Measurements from ENCODE around the gene SIK1. TPM values are rescaled to one million over a fixed set of nuclear protein-coding genes. Genes with fewer than 3 reads are reported as not detected.
"Not testable (repeated sequence)": the region's sequence is repeated elsewhere in the genome, so short reads cannot be mapped to it uniquely, and the experiment has no call there.

SIK1 gene
- total RNA-seq, 3 donors from 2014 or later (not counting 1 experiment from before 2014, with no cell fraction given): 201 to 382 (median 203) TPM

DNA sequence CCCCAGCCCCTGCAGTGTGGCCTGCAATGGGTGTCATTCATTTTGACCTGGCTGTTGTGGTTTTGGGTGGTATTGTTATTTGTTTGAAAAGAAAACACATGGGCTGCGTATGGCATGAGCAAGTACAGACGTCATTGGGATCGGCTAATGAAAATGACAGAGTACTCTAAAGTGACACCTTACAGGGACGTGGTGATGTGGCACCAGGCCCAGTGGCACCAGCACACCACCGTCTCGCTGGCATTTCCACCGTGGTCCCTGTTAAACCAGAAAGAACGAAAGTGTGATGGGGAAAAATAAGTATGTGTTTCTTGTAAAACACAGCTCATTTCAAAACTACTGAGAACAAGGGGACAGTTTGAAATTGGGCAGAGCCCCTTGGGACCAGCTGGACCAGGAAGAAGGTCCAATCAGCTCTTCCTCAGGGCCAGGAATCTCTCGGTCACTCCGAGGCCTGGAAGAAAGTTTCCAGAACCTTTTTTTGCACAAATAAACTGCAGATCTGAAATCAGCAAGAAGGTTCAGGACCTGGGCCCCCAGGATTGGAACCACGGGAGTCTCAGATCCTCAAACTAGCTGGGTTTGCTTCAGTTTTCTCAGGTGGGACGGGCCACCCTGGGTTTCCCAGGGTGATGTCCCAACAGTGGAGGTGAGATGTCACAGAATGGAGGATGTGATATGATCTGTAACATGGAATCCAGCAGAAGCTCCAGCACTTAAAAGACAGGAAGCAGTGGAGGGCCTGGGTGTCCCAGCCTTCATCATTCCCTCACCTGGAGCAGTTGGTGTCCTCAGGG is 6.6 kb upstream of the SIK1 start:
- H3K4me3 Mint-ChIP-seq; H3K36me3 ChIP-seq (ENCODE audit: control insufficient read depth, insufficient read depth, low read length); H3K4me3 ChIP-seq (ENCODE audit: low read length); DNase-seq; H3K36me3 Mint-ChIP-seq; H3K4me1 Mint-ChIP-seq; H3K27ac Mint-ChIP-seq; H3K27ac ChIP-seq (ENCODE audit: low read length); H3K27me3 Mint-ChIP-seq (ENCODE audit: low read depth in 2 of 2); H3K9me3 ChIP-seq (ENCODE audit: control insufficient read depth, insufficient read depth, low read length); H3K27me3 ChIP-seq (ENCODE audit: control insufficient read depth, insufficient read depth, low read length); H3K9me3 Mint-ChIP-seq; intact Hi-C loops (cut with micrococcal nuclease); H3K4me1 ChIP-seq (ENCODE audit: control insufficient read depth, insufficient read depth, low read length): not testable (repeated sequence)
- WGBS (ENCODE audit: insufficient coverage): no CpG with 5 or more reads among the region's 12 CpGs
- peak in 2 of 3 donors; percentile 21 to 31 for ATAC-seq

DNA sequence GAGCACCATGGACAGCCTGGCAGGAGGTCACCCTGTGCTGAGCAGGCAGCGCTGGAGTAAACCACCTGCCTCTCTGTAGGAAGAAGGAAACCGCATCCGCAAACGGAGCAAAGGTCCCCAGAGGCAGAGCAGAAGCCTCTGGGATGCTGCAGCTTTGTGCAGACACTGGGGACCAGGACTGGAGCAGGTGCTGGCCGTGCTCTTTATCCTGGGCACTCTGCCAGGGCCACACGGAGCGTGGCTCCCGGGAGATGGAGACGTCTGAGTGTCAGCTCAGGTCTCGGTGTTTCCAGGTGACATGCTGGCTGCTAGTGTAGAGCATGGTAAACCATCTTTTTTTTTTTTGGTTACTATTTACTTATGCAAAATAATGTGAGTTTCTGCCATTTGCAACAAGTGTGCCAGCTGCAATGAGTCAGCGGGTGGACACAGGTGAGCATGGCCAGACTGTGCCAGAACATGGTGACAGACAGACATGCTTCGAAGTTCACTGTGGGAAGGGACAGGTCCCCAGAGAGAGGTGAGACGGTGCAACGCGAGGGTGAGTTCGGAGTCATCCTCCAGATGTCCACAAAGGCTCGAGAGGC is 4.0 kb upstream of the SIK1 start:
- H3K4me1 ChIP-seq (ENCODE audit: control insufficient read depth, insufficient read depth, low read length); H3K9me3 Mint-ChIP-seq; H3K36me3 Mint-ChIP-seq; H3K4me1 Mint-ChIP-seq; DNase-seq; H3K9me3 ChIP-seq (ENCODE audit: control insufficient read depth, insufficient read depth, low read length); H3K4me3 ChIP-seq (ENCODE audit: low read length); H3K27ac Mint-ChIP-seq; H3K4me3 Mint-ChIP-seq; H3K27me3 Mint-ChIP-seq (ENCODE audit: low read depth in 2 of 2); intact Hi-C loops (cut with micrococcal nuclease); ATAC-seq; H3K27me3 ChIP-seq (ENCODE audit: control insufficient read depth, insufficient read depth, low read length); H3K27ac ChIP-seq (ENCODE audit: low read length); H3K36me3 ChIP-seq (ENCODE audit: control insufficient read depth, insufficient read depth, low read length): not testable (repeated sequence)
- 80% methylated on average over 1 of the region's 17 CpGs for WGBS (ENCODE audit: insufficient coverage)

DNA sequence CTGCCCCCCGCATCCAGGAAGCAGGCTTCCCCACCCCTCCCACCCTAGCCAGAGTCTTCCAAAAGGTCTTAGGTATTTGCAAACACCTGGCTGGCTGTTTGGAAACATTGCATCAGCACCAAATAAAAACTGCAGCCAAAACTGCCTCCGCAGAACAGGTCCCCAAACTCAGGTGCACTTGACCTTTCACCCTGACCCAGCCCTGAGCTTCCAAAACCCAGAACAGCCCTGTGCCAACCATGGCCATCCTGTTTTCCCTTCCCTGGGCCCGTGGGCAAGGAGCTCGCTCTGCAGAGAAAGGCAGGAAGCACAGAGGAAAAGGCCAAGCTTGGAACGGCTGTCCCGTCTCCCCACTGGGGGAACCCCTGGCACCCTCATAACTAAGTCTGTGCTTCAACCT is 2.0 kb upstream of the SIK1 start:
- WGBS (ENCODE audit: insufficient coverage): no CpG with 5 or more reads among the region's 6 CpGs
- H3K9me3 ChIP-seq (ENCODE audit: control insufficient read depth, insufficient read depth, low read length); H3K27me3 ChIP-seq (ENCODE audit: control insufficient read depth, insufficient read depth, low read length); H3K36me3 ChIP-seq (ENCODE audit: control insufficient read depth, insufficient read depth, low read length); H3K27ac ChIP-seq (ENCODE audit: low read length); H3K36me3 Mint-ChIP-seq; H3K27me3 Mint-ChIP-seq (ENCODE audit: low read depth in 2 of 2); intact Hi-C loops (cut with micrococcal nuclease); H3K4me3 Mint-ChIP-seq; H3K4me1 ChIP-seq (ENCODE audit: control insufficient read depth, insufficient read depth, low read length); ATAC-seq; DNase-seq; H3K4me1 Mint-ChIP-seq; H3K4me3 ChIP-seq (ENCODE audit: low read length); H3K27ac Mint-ChIP-seq; H3K9me3 Mint-ChIP-seq: not testable (repeated sequence)

DNA sequence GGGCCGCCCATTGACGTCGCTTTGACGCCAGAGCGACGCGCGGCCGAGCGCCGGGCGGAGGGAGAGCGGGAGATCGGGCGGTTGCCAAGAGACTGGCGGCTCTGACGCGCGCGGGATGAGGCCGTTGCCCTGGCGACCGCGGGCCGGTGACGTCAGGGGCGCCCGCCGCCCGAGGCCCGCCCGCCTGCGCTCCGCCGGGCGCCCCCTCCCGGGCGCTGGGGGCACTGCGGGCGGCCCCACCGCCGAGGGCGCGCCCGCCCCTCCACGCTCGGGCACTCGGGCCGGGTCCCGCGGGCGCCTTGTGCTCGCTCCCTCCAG is 270 bp upstream of the SIK1 start:
- H3K4me1 ChIP-seq (ENCODE audit: control insufficient read depth, insufficient read depth, low read length); H3K36me3 Mint-ChIP-seq; H3K27ac ChIP-seq (ENCODE audit: low read length); H3K4me3 Mint-ChIP-seq; H3K27ac Mint-ChIP-seq; H3K4me3 ChIP-seq (ENCODE audit: low read length); H3K4me1 Mint-ChIP-seq; H3K27me3 ChIP-seq (ENCODE audit: control insufficient read depth, insufficient read depth, low read length); H3K27me3 Mint-ChIP-seq (ENCODE audit: low read depth in 2 of 2); H3K36me3 ChIP-seq (ENCODE audit: control insufficient read depth, insufficient read depth, low read length); H3K9me3 Mint-ChIP-seq; intact Hi-C loops (cut with micrococcal nuclease); DNase-seq; H3K9me3 ChIP-seq (ENCODE audit: control insufficient read depth, insufficient read depth, low read length): not testable (repeated sequence)
- peak; percentile 82 to 95 (median 88) for ATAC-seq
- no CpG with 5 or more reads among the region's 53 CpGs for WGBS (ENCODE audit: insufficient coverage)

DNA sequence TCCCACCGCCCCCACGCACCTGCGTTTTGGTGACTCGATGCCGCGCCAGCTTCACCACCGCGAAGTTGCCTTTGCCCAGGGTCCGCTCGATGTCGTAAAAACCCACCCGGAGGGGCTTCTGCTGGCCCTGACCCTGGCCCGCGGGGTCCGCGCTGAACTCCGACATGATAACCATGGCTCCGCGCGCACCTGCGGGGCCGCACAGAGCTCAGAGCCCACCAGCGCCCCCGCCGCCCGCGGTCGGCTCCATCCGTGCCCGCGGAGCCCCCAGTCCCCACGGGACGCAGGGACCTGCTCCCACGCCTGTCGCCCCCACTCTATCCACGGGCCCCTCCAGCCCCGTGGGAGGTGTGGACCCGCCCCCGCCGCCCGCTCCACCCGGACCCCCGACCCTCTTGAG is 927 bp downstream of the SIK1 start:
- H3K36me3 Mint-ChIP-seq; H3K27me3 Mint-ChIP-seq (ENCODE audit: low read depth in 2 of 2); intact Hi-C loops (cut with micrococcal nuclease); H3K27ac ChIP-seq (ENCODE audit: low read length); H3K4me1 Mint-ChIP-seq; H3K4me3 Mint-ChIP-seq; H3K9me3 Mint-ChIP-seq; H3K27me3 ChIP-seq (ENCODE audit: control insufficient read depth, insufficient read depth, low read length); H3K4me3 ChIP-seq (ENCODE audit: low read length); H3K36me3 ChIP-seq (ENCODE audit: control insufficient read depth, insufficient read depth, low read length); ATAC-seq; H3K27ac Mint-ChIP-seq; H3K4me1 ChIP-seq (ENCODE audit: control insufficient read depth, insufficient read depth, low read length); DNase-seq; H3K9me3 ChIP-seq (ENCODE audit: control insufficient read depth, insufficient read depth, low read length): not testable (repeated sequence)
- WGBS (ENCODE audit: insufficient coverage): no CpG with 5 or more reads among the region's 43 CpGs

DNA sequence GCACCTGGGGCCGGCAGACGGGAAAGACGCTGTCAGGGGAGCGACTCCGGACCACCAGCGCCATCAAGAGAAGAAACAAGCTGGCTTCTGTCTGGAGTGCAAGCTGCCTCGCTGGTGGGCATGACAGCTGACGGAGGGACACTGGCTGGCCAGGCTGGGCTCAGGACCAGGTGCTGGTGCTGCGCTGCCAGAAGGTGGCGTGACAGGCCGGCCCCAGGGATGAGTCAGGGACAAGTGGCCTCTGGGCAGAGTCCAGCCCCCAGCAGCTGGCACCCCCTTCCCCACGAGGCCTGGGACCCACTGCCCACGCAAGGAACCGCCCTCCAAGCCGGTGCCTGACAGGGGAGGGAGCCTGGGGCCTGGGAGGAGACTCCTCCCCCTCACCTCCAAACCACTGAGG is 7.5 kb downstream of the SIK1 start:
- intact Hi-C loops (cut with micrococcal nuclease); ATAC-seq: not testable (repeated sequence)
- WGBS (ENCODE audit: insufficient coverage): no CpG with 5 or more reads among the region's 15 CpGs

DNA sequence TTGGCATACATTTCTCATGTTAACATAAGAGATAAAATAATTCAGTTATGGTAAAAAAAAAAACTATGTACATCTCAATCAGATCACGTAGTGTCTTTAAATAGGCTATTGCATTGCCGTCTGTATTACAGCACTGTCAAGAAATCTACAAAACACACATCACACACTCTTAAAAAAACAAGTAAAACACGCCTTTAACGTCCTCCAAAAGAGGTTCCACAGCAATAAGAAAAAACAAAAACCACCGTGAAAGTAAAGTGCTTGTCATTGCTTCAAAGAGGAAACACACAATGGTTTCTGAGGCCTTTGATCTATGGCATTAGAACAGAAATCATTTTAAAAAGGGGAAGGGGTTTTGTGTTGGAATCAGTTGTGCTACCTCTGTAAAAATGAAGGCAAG is 12.4 kb downstream of the SIK1 start:
- not testable (repeated sequence) for H3K27me3 Mint-ChIP-seq (ENCODE audit: low read depth in 2 of 2)

More for the DNA sequence above, 7.5 kb downstream of the SIK1 start:
- H3K4me1 ChIP-seq (ENCODE audit: control insufficient read depth, insufficient read depth, low read length); H3K27ac Mint-ChIP-seq; H3K27me3 ChIP-seq (ENCODE audit: control insufficient read depth, insufficient read depth, low read length); H3K9me3 ChIP-seq (ENCODE audit: control insufficient read depth, insufficient read depth, low read length); H3K4me1 Mint-ChIP-seq; H3K9me3 Mint-ChIP-seq; H3K27me3 Mint-ChIP-seq (ENCODE audit: low read depth in 2 of 2); DNase-seq; H3K4me3 ChIP-seq (ENCODE audit: low read length); H3K4me3 Mint-ChIP-seq; H3K36me3 Mint-ChIP-seq; H3K36me3 ChIP-seq (ENCODE audit: control insufficient read depth, insufficient read depth, low read length); H3K27ac ChIP-seq (ENCODE audit: low read length): not testable (repeated sequence)

More for the DNA sequence above, 12.4 kb downstream of the SIK1 start:
- H3K27ac ChIP-seq (ENCODE audit: low read length); DNase-seq; H3K4me1 ChIP-seq (ENCODE audit: control insufficient read depth, insufficient read depth, low read length); H3K27me3 ChIP-seq (ENCODE audit: control insufficient read depth, insufficient read depth, low read length); H3K4me3 ChIP-seq (ENCODE audit: low read length); intact Hi-C loops (cut with micrococcal nuclease); H3K36me3 Mint-ChIP-seq; H3K36me3 ChIP-seq (ENCODE audit: control insufficient read depth, insufficient read depth, low read length); H3K4me3 Mint-ChIP-seq; H3K9me3 ChIP-seq (ENCODE audit: control insufficient read depth, insufficient read depth, low read length); H3K9me3 Mint-ChIP-seq; H3K27ac Mint-ChIP-seq; H3K4me1 Mint-ChIP-seq: not testable (repeated sequence)
- ATAC-seq: peak in 1 of 3 donors; percentile 22
- no CpG with 5 or more reads among the region's 5 CpGs for WGBS (ENCODE audit: insufficient coverage)
